GM21360 (cell line): ENCODE measurements around the gene PLCD1.
A peak's percentile ranks its signal among the peaks of the same experiment; 100 is the strongest.
"Not testable (repeated sequence)": the region's sequence is repeated elsewhere in the genome, so short reads cannot be mapped to it uniquely, and the experiment has no call there.

Source experiments
- ATAC-seq: cut with Tn5 transposase; IDR thresholded peaks from one replicate; pipeline ENCODE4 v1.9.1; 2021; ENCODE audit warnings: mild to moderate bottlenecking, moderate library complexity; ENCODE audit not compliant: unreplicated experiment

Gene PLCD1

DNA sequence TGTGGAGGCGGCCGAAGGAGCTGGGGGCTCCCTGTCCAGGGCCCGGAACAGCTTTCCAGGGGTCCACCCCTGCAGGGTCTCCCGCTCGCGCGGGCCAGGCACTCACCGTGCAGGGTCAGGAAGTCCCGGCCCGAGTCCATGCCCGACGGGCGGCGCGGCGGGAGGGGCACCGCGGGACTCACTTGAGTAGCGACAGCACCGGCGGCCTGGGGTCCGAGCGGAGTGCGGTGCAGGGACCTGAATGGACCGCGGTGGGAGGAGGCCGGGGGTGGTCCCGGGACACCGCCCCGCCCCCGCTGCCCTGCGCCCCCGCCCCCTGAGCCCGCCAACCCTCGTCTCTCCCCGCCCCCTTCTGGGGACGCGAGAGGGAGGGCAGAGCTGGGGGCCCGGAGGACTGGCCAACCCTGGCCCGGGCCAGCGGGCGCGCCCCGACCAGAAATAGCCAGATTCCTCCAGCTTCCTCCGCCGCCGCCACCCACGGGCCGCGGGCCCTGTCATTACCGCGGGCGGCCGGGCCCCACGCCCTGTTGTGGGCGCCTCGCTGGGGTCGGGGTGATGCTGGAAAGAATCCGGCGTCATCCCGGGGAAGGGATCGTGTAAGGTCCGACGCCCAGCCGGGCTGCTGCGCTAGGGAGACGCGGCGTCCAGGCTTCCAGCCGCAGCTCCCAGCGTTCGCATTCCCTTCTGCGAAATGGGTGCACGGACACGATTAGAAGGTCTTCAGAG lies at the start of gene PLCD1:
Gene PLCD1, minus strand, starts transcription at position 243 of the 726 bp plus-strand sequence. Its CDS starts 103 bp downstream, at position 140.
- no peak for ATAC-seq

DNA sequence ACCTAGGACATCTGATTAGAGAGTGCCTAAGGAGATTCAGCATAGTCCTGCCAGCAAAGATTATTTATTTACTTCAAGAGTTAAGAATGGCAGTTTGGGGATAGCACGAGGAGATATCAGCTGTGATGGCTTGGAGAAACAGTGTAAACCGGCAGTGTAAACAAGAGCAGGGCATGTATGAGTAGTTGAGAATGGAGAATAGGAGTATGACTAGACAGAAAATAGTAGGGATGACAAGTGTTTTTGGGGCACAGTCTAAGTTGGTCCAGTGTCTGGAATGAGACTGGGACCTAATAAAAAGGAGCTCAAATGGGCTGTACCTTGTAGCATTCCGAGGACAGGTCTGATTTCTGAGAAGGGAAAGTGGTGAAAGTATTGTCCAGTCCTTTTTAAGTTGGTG lies 47.6 kb upstream of the PLCD1 start:
- not testable (repeated sequence) for ATAC-seq

- ATAC-seq: no peak
Measured at GRCh38 chr3:38070013-38070412, 40.6 kb upstream of the PLCD1 start.

DNA sequence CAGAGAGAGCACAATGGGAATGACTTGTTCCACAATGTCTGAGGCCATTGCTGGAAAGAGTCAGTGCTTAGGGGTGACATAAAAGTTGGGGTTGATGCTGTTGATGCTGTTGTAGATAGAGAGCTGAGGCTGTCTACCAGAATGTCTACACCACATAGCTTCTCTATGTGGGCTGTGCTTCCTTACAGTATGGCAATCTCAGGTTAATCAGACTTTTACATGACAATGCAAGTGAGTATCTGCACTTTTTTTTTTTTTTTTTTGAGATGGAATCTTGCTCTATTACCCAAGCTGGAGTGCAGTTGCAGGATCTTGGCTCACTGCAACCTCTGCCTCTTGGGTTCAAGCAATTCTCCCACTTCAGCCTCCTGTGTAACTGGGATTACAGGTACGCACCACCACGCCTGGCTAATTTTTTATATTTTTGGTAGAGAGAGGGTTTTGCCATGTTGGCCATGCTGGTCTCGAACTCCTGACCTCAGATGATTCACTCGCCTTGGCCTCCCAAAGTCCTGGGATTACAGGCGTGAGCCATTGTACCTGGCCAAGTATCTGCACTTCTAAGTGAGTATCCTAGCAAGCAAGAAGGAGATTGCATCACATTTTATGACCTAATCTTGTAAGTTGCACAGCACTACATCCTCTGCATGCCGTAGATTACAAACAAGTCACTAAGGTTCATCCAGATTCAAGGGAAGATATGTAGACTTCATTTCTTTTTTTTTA lies 38.2 kb upstream of the PLCD1 start:
- ATAC-seq: no peak

DNA sequence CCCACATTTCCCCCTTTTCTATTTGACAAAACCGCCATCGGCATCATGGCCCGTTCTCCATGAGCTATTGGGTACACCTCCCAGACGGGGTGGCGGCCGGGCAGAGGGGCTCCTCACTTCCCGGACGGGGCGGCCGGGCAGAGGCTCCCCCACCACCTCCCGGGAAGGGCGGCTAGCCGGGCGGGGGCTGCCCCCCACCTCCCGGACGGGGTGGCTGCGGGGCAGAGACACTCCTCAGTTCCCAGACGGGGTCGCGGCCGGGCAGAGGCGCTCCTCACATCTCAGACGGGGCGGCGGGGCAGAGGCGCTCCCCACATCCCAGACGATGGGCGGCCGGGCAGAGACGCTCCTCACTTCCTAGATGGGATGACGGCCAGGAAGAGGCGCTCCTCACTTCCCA lies 35.0 kb upstream of the PLCD1 start:
- not testable (repeated sequence) for ATAC-seq

DNA sequence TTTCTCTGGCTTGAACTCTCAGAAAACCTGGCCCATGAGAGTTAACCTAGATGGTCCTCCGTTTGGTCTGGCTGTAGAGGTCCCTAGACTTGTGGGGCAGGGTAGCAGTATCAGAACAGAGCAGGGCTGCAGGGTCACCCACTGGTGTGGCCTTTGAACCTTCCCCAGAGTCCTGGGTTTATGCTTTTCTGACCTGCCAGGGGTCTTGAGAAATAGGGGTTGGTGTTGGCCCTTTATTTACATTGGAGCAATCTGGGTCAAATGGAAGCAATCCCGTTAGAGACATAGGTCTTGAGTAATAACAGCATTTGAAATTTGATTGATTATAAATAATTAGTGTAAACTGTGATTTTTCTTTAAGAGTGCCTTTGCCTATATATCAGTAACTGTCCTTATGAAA lies 33.4 kb upstream of the PLCD1 start:
- no peak for ATAC-seq

DNA sequence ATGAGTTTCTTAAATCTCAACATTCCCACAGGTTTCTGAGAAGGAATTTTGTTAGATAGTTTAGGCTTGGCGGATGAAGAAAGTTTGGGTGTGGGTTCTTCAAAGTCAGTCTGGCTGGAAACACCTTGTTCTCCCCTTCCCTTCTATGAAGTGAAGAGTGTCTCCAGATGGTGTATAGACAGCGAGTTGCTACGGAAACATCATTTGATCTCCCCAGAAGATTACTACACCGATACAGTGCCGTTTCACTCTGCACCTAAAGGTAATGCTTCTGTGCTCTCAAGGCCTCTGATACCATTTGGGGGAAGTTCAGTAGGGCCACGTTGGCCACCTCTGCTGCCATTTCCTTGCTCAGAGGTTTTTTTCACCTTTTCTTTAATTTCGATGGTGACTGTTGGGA lies 30.1 kb upstream of the PLCD1 start:
- no peak for ATAC-seq

- ATAC-seq: no peak
Measured at GRCh38 chr3:38059148-38059547, 29.7 kb upstream of the PLCD1 start.

- no peak for ATAC-seq
Measured at GRCh38 chr3:38054499-38055001, 25.1 kb upstream of the PLCD1 start.

- ATAC-seq: not testable (repeated sequence)
Measured at GRCh38 chr3:38053813-38054498, 24.5 kb upstream of the PLCD1 start.

DNA sequence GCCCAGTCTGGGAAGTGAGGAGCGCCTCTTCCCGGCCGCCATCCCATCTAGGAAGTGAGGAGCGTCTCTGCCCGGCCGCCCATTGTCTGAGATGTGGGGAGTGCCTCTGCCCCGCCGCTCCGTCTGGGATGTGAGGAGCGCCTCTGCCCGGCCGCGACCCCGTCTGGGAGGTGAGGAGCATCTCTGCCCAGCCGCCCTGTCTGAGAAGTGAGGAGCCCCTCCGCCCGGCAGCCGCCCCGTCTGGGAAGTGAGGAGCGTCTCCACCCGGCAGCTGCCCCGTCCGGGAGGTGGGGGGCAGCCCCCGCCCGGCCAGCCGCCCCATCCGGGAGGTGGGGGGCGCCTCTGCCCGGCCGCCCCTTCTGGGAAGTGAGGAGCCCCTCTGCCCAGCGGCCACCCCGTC lies 23.8 kb upstream of the PLCD1 start:
- not testable (repeated sequence) for ATAC-seq

GRCh38 chr3:38051131-38051530 lies 21.7 kb upstream of the PLCD1 start:
- no peak for ATAC-seq

DNA sequence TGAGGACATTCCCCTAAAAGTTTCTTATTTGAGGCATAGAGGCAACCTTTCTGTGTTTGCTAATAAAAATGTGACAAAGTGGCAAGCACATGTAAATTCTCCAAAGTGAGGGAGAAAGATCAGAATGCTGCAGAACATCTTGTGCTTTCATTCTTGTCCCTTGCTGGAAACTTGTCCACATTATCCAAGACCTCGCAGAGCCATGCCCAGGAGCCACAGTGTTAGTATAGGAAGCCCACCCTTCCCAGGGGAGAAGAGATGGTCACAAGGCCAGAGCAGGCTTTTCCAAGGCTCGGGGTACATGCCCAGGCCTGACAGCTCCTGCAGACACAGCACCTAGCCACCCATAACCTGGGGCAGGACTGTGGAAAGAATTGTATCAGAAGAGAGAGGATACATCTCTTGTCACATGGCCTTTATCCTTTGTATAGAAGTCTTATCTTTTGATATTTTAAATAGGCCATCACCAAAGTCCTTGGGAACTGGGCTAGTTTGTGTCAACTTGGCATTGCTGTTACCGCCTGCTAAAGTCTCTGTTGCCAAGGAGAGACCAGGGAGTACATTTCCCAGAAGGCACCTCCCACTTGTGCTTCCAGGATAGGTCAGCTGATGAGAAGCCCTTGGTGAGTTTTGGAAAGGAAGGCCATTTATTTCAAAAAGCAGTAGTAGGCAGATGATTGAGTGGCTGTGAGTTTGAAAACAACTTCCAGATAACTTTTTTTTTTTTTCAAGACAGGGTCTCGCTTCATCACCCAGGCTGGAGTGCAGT lies 20.1 kb upstream of the PLCD1 start:
- ATAC-seq: no peak

- ATAC-seq: no peak
Measured at GRCh38 chr3:38047896-38048295, 18.5 kb upstream of the PLCD1 start.

DNA sequence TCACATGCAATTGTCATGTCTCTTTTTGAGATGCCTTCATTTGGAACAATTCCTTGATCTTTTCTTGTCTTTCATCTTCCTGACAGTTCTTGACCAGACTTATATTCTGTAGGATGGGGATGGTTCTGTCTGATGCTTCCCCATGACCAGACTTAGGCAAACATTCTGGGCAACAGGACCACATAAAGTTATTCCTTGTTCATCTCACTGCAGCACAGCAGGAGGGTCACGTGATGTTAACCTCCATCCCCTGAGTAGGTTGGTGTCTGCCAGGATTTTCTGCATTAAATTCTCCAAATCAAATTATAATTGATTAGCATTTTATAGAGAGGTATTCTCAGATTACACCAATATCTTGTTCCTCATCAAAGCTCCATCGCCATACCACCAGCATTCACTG lies 17.4 kb upstream of the PLCD1 start:
- no peak for ATAC-seq

- no peak for ATAC-seq
Measured at GRCh38 chr3:38046027-38046426, 16.6 kb upstream of the PLCD1 start.

- no peak for ATAC-seq
Measured at GRCh38 chr3:38043486-38043885, 14.0 kb upstream of the PLCD1 start.

DNA sequence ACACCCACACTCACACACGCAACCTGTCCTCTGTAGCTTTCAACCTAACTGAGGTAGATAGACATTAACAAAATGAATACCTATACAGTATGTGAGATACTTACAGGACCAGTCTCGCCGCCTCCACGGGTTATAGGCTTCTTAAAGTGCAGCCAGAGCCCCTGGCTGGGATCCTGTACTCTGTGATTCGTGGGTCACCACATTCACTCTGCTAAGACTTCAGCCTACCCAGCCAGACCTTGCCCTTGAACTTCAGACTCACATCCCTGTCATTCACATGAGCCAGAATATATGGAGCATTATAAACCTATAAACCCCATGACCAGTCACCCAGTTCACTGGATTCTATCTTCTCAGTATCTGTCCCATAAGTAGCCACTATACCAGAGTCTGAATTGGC lies 11.0 kb upstream of the PLCD1 start:
- ATAC-seq: no peak

GRCh38 chr3:38039899-38040261 lies 10.4 kb upstream of the PLCD1 start:
- ATAC-seq: no peak

GRCh38 chr3:38039101-38039898 lies 9.9 kb upstream of the PLCD1 start, which contains the start of gene DLEC1:
Gene DLEC1 (plus strand): TSS chr3:38039208. CDS start chr3:38039226, 18 bp downstream.
- peak; percentile 80 for ATAC-seq
